Measurements from ENCODE around the gene SUN2. TPM values are rescaled to one million over a fixed set of nuclear protein-coding genes. Genes with fewer than 3 reads are reported as not detected.
A peak's percentile ranks its signal among the peaks of the same experiment; 100 is the strongest.

Gene SUN2
- total and polyA plus RNA-seq, 2 of the 13 experiments (the other 11 are each of a cell fraction or from before 2014, with no cell fraction given) = 45.6 to 56.6 TPM

- TF ChIP-seq ZBTB43 (CRISPR knock-in tag; conservative IDR thresholded peaks at IDR 0.05) (peak; percentile 95), MEIS1 (CRISPR knock-in tag; IDR thresholded peaks at IDR 0.05; ENCODE audit: borderline replicate concordance) (no peak), ZSCAN5A (CRISPR knock-in tag; IDR thresholded peaks at IDR 0.05; ENCODE audit: borderline replicate concordance) (no peak), ZNF282 (IDR thresholded peaks at IDR 0.05; ENCODE audit: partially characterized antibody) (no peak), NFE2 (CRISPR knock-in tag; IDR thresholded peaks at IDR 0.05) (no peak), ZNF572 (CRISPR knock-in tag; IDR thresholded peaks at IDR 0.05) (no peak), ZBTB7B (CRISPR knock-in tag; IDR thresholded peaks at IDR 0.05) (no peak)
Observed at GRCh38 chr22:38761202-38762162, 5.7 kb upstream of the SUN2 start (continued).

- ChIA-PET CTCF (ENCODE audit: low intra/inter-chr PET ratio, low total read pairs) (no interaction called here), POLR2A (no interaction called here)
- peak; percentile 61 for ATAC-seq
- FAIRE-seq = no peak
- BruUV-seq (replicated peaks) = no TSS peak
- H3K79me2 ChIP-seq (ENCODE audit: insufficient read depth, low read length) = no peaks in the 10 kb centered on the region
- in situ Hi-C loops (cut with HindIII; ENCODE audit: extremely low pct_ligation_motif_present, low pct_unique_long_range_greater_than_20kb) = no loop called here
- WGBS (ENCODE audit: low lambda C conversion rate) = 35% methylated on average over 9 of the region's 12 CpGs
- peaks cover 0 to 11% of the 10 kb centered on the region in 2 experiments; a peak in 4 of 5 replicates for H3K27me3 ChIP-seq (ENCODE audit: control insufficient read depth in 1 of 2, insufficient read depth in 2 of 2, low read length in 2 of 2)
- DNase-seq (ENCODE audit: low spot score) = peak; percentile 21
- H3K9ac ChIP-seq (ENCODE audit: insufficient read depth, low read depth, low read length) = no peak overlapping the region
- peaks cover 79% of the 10 kb centered on the region for H3K4me1 ChIP-seq (ENCODE audit: insufficient read depth, low read length)
- H3K27ac ChIP-seq (ENCODE audit: extremely low read length, insufficient read depth, low read length) = no peak overlapping the region
- H3K36me3 ChIP-seq (replicated peaks in 1 of 2; ENCODE audit: control insufficient read depth in 1 of 2, insufficient read depth in 2 of 2, low read length in 2 of 2) = no peaks in the 10 kb centered on the region
- H3K4me3 ChIP-seq (replicated peaks in 1 of 3; ENCODE audit: insufficient read depth in 1 of 3, low read depth in 2 of 3, low read length in 3 of 3) = no peak overlapping the region; a peak in 1 of 6 replicates
- intact Hi-C loops (cut with micrococcal nuclease; ENCODE audit: unreplicated experiment) = loop anchor here (10.0 kb wide), 2 partner anchors 84 to 244 kb away; partner anchors contain the start of gene NPTXR
- H3K9me3 ChIP-seq (ENCODE audit: low read length) = no peaks in the 10 kb centered on the region
- H3K4me2 ChIP-seq (ENCODE audit: low read depth, low read length) = no peak overlapping the region
- H2AFZ ChIP-seq (ENCODE audit: low read length) = no peak overlapping the region
- no peaks in the 10 kb centered on the region for H4K20me1 ChIP-seq (ENCODE audit: insufficient read depth, low read length)
- no peak for TF ChIP-seq ZGPAT (CRISPR knock-in tag; IDR thresholded peaks at IDR 0.05)
- TF ChIP-seq TOE1 (CRISPR knock-in tag; IDR thresholded peaks at IDR 0.05) = no peak
- no peak for TF ChIP-seq CBX1 (IDR thresholded peaks at IDR 0.05; ENCODE audit: low read depth)
- no peak for TF ChIP-seq ZNF724P (CRISPR knock-in tag; IDR thresholded peaks at IDR 0.05; ENCODE audit: borderline replicate concordance)
- no peak for TF ChIP-seq FOXP4 (CRISPR knock-in tag; IDR thresholded peaks at IDR 0.05)
- no peak for TF ChIP-seq SMARCC2 (IDR thresholded peaks at IDR 0.05)
Observed at GRCh38 chr22:38760477-38761201, 4.8 kb upstream of the SUN2 start.

Measured in HepG2 (cell line).